GM18873 (cell line): ENCODE results near the gene NUDT14.

Experiments used
- ATAC-seq: cut with Tn5 transposase; IDR thresholded peaks from one replicate; pipeline ENCODE4 v1.9.1; 2021; ENCODE audit warnings: mild to moderate bottlenecking, moderate library complexity, moderate number of reproducible peaks; ENCODE audit not compliant: unreplicated experiment, low FRiP score

The NUDT14 gene

GRCh38 chr14:105138551-105139111 is 42.5 kb downstream of the NUDT14 start:
- no peak for ATAC-seq

- no peak for ATAC-seq
These were observed 43.0 kb downstream of the NUDT14 start for GRCh38 chr14:105138021-105138541.

- ATAC-seq, result no peak
These were observed 43.6 kb downstream of the NUDT14 start for GRCh38 chr14:105137481-105138020.

GRCh38 chr14:105136401-105137322 is 44.5 kb downstream of the NUDT14 start:
- ATAC-seq, result no peak

- no peak for ATAC-seq
These were observed 45.3 kb downstream of the NUDT14 start for GRCh38 chr14:105135700-105136395.

- ATAC-seq, result no peak
These were observed 48.0 kb downstream of the NUDT14 start for GRCh38 chr14:105132921-105133654.

GRCh38 chr14:105131241-105131640 is 49.9 kb downstream of the NUDT14 start:
- ATAC-seq, result no peak

- ATAC-seq, result no peak
These were observed 53.1 kb downstream of the NUDT14 start for GRCh38 chr14:105128059-105128458.

GRCh38 chr14:105126981-105127329 is 54.2 kb downstream of the NUDT14 start:
- no peak for ATAC-seq

GRCh38 chr14:105126126-105126980 is 54.8 kb downstream of the NUDT14 start:
- ATAC-seq, result no peak

- ATAC-seq, result no peak
These were observed 56.3 kb downstream of the NUDT14 start for GRCh38 chr14:105124823-105125222.

- no peak for ATAC-seq
These were observed 56.9 kb downstream of the NUDT14 start for GRCh38 chr14:105123981-105124765.

GRCh38 chr14:105123064-105123665 is 57.9 kb downstream of the NUDT14 start:
- ATAC-seq, result no peak
